ENCODE results near the gene ETV2.

GRCh38 chr19:35673121-35673804 lies 31.7 kb downstream of the ETV2 start:
- no peak for TF ChIP-seq CTCF (conservative IDR thresholded peaks at IDR 0.05)
- no peak for TF ChIP-seq ZFX (IDR thresholded peaks at IDR 0.05)
